GM18907 (cell line): ENCODE measurements around the gene ZNF189.

Experiments used
- ATAC-seq: cut with Tn5 transposase; IDR thresholded peaks from one replicate; pipeline ENCODE4 v1.9.1; 2021; ENCODE audit warnings: mild to moderate bottlenecking, moderate library complexity; ENCODE audit not compliant: unreplicated experiment

The ZNF189 gene

DNA sequence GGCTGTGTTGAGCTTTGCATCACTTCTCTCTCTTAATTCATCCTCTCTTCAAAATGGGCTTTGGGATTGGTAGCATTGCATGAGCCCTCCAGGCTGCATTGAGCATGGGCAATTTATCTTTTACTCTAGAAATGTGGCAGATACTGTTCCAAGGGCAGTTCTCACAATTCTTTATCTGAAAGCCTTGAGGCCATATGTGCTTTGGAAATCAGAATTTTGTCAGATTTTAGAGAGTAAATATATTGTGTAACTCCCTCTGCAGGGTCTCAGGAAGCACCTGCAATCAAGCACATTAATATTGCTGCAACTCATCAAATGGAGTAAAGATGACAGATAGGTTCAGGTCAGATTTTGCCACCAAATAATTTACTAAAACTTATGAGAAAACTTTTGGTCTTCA is 19.3 kb downstream of the ZNF189 start:
- ATAC-seq = no peak

DNA sequence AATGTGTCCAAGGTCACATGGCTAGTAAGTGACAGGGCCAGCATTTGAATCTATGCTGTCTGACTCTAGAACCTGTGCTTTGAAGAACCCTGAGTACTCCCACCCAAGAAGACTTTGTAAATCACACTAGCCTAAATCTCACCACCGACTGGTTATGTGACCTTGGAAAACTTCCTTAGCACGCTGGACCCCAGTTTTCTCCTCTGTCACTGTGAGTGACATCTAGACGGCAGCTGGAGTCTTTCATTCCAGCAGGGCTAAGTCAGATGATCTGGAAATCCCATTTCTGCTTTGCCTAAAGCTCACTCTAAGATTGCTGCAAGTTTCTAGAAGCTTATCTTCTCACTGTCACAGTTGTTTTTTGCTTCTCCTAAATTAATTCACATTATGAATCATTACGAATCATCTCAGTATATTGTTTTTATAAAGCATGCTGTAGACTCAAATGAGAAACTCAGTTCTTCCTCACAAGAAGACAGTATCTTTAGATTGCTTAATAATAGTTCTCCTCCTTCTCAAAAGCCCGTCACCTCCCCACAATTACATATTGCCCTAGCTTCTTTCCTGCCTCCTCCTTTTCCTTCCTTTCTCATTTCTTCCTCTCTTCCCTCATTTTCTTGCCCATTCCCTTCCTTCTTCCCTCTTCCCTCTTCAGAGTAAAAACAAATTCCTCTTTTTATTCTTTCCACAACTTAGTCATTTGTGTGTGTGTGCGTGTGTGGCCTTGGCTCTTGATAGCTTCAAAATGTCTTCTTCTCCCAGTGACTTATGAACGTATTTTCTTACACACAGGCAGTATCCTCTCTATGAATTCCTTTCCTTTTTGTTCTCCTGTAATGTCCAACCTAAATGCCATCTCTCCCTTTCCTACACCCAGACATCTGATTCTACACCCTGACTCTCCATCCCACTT is 20.1 kb downstream of the ZNF189 start:
- ATAC-seq = no peak

DNA sequence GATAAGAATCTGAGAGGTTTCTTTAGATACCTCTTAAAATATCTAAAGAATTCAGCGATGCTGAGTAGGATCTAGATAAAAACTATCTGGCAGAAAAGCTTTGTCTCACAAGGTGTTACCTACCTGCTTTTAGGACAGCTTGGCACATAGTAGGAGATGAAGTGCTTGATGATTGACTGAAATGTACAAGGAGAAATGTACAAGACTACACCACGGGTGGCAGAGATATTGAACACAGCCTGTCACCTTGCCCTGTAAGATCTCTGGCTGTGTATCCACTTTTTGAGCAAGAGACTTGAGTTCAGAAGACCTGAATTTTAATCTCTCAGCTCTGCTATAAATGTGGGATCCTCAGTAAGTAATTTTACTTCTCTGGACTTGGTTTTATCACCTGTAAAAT is 21.2 kb downstream of the ZNF189 start:
- ATAC-seq = no peak

DNA sequence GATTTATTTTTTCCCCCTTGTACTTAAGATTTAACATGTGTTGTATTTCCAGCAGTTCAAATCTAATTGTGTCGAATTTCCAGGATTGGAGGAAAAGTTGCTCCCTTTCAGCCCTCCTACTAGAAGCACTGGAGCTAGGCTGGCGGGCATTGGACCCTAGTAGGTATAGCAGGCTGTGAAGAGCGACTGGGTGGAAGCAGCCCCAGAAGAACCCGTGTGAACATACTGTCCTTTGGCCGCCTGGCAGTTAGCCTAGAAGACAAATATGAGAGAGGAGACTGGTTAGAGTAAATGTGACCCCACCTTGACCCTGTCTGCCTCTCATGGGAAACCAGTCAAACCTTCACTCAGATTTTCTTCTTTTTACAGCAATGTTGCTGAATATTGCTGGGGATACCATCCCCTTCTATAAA is 23.0 kb downstream of the ZNF189 start:
- ATAC-seq = no peak

DNA sequence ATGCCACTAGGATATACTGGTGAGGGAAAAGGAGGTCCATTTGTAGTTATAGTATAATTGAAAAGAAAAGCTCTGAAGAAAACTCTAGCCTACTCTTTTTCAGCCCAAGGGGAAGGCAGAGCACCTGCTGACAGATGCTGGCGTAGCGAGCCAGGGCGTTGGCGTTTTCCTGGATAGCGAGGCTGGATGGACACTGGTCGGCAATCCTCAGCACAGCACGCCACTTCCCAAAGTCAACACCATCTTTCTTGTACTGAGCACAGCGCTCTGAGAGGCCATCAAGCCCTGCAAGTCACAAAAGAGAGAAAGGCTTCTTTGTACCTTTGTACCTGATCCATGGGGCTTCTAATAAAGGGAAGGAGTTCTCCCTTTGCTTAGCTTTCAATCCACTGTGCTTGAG is 28.7 kb downstream of the ZNF189 start:
- no peak for ATAC-seq

DNA sequence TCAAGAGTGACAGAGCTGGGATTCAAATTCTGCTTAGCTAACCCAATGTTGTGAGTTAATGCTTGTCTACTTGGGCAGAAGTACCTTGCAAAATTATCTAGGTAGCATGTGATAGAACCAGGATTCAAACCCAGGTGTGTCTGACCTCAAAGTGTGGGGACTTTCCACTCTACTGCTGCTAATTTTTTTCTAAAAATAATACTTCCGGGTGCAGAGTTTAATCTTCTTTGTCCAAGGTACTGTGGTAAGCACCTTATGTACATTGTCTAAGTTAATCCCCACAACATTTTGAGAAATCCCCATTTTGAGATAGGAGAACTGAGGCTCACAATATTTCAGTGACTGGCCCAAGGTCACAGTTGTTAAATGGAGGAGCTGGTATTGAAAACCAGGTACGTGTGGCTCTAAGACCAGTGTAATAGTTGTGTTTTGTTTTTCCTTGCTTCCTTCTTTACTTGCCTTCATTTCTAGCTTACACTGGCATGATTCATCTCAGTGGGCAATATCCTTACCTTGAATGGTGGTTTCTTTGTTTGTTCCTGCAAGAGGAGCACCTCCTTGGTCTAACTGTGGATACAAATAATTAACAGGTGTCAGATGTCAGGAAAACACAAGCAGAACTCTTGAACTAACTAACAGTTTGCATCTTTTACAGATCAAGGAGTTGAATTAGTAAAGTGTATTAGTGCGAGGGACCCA is 29.5 kb downstream of the ZNF189 start:
- peak; percentile 73 for ATAC-seq

DNA sequence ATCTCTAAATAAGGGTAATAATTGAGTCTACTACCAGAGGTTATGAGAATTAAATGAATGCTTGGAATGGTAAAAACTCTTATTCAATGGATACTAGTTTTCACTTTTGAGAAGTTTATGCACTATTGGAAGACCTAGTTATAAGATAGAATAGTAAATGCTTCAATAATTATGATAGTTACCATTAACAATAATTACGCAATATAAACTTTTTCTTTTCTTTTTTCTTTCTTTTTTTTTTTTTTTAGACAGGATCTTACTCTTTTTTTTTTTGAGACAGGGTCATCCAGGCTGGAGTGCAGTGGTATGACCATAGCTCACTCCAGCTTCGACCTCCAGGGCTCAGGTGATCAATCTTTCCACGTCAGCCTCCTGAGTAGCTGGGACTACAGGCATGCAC is 30.3 kb downstream of the ZNF189 start:
- no peak for ATAC-seq

DNA sequence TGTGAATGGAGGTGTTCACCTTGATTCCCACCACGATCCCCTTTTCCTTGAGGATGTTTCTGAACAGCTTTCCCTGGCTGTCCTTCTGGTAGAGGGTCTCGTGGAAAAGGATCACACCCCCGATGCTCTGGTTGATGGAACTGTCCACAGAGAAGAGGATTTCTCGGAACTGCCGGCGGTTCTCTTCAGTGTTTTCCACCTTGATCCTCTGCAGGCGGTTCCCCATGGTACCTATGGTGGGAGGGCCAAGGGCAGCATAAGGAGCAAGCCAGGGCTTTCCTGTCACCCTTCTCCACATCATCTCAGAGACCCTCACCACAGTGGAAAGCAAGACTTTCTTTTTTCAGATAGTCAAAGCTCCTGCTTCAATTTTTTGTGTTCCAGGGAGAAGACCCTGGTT is 31.1 kb downstream of the ZNF189 start:
- ATAC-seq = no peak

DNA sequence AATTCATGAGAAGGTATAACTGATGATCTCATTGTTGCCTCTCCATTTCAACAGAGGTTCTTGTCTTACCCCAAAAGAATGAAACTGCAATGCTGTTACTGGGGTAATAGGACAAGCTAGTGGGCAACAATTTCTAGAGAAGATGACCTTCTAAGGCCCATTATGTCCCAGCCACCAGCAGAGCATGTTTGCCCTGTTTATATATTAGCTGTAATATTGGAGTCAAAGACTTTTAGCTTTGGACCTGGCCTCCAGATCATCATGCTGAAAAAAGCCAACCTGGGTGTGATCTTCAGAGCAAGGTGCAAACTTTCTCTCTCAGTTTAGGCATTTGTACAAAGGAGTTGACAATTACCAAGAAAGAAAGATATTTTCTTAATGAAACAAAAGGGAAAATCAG is 33.5 kb downstream of the ZNF189 start:
- ATAC-seq = no peak

DNA sequence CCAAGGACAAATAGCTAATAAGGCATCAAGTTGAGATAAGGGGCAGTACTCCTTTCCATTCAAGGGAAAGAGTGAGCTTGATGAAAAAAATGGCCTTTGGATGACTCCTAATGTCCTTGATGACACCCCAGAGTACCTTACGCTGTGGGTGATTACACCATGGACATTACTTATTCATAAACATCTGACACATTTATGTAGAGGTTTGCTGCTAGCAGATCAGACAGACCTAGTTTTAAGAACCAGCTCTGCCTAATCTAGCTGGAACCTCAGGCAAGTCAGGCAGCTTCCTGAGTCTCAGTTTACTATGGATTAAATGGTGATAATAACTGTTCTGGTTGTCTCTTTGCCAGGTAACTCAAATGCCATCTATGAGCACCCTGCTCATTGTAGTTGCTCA is 34.1 kb downstream of the ZNF189 start:
- no peak for ATAC-seq

DNA sequence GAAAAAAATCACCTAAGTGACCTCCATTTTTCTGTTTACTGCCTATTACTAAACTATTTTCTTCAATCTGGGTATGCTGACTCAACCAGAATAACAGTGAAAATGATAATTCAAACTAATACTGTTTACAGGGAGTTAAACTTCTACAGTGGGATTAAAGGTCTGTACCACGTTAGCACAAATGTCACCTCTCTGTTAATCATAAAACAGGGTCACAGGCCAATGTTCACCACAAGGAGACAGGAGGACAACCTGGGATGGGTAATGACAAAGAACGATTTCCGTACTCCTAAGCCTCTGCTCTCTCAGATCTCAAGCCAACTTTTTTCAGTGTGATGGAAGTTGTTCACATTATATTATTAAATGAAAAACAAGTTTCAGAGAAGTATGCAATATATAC is 34.6 kb downstream of the ZNF189 start:
- ATAC-seq = no peak

DNA sequence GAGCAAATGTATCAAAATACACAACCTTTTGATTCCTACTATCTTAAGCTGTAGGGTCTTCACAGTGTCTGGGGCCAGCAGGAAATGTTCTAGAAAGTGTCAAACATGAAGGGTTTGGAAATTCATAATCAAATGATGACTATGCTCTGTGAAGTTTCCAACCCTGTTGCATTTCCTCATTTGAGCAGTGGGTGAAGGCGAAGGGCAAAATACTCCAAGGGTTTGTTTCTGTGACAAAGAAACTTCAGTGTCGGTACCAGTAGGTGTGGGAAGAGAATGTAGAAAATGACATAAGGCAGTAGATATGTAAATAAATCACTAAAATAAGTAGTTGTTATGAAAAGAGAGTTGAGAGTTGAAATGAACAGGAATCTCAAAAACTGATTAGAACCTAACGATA is 36.3 kb downstream of the ZNF189 start:
- no peak for ATAC-seq

DNA sequence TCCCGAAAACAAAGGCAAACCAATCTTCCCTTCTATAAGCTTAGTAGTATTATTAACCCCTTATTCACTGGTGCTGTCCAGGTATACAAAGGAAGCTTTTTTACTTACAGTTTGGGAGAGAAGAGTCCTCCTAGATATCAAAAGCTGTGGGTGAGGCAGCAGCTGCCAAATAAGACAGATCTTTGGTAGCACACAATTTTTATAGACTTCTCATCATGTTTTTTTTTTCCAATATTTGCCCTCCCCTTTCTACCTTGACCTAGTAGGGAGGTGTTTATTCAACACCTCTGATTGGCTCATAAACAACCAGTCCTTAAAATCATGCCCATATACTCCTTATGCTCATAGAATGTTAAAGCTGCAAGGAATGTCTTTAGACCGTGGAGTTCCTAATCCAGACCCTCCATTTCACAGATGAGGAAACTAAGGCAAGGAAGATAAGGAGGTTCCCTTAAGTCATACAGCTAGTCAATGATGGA is 37.0 kb downstream of the ZNF189 start, which contains the start of gene ALDOB:
TSS of gene ALDOB (minus strand) at position 174 of the 479 bp plus-strand sequence. CDS start 4,887 bp downstream, outside the sequence.
- ATAC-seq = no peak

DNA sequence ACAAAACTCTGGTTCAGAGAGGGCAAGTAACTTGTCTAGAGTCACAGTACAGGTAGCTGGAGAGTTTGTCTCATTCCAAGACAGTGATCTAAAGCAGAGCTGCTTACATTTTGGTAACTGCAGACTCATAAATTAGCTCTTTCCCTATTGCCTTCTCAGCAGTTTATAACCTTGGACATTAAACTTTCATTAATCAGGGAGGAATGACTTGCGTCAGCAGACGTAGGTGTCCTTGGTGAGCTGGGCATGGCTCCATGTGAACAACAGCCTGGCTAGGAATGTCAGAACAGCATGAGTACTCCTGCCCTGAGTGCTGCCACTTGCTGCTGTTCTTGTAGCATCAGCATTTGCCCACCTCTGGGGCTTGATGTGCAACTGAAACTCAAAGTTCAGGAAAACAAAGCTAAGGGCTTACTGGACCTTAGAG is 39.2 kb downstream of the ZNF189 start:
- no peak for ATAC-seq

DNA sequence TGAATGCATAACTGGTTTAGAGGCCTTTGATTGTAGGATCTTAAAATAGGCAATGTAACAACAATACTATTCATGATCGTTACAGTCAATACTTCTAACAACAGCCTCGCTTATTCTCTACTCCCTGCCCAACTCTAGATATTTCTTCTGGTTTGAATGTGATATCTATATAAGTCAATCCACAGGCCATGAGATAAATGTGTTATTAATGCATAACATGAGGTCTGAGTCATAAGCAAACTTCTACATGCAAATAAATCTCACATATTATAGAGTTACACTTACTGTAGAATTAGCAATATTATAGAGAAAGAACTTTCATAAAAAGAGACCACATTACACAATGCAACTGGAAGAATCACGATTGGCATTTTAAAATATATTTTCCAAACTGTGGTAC is 39.9 kb downstream of the ZNF189 start:
- ATAC-seq = no peak

DNA sequence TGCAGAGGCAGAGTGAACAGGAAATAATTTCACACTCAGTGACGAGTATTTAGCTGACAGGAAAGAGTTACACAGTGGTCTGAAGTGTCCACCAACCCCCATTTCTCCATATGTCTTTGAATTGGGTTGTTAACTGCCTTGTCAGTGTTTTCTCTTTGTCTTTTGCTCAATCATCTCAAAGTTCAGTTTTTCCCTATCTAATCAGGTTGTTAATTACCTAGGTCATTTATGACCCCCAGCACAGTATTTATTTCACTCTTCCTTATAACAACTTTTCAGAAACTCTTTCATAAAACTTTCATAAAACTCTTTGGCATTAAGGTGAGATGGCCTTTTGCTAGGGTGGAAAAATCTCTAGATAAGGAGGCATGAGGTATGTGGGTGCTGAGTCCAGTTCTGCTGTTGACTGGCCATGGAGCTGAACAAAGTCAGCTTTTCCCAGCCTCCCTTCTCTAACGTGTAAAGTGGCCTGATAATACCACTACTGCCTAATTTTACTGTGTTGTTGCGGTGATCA is 42.1 kb downstream of the ZNF189 start:
- ATAC-seq = no peak

DNA sequence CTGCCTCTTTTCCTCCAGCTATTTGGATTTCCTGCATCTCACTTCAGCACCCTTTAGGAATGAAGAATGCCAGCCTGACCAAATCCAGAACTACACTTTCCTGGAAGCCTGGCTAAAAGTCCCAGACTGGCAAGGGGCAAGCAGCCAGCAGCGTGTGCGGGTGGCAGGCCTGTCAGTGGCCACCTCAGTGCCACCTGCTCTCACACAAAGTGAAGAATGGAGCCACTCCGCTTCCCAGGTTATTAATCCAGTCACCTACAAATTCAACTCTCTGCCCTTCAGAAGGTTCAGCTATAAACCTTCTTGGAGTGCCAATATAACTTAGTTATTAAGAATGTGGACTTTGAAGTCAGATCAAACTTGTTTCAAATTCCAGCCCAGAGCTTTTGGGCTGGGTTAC is 43.7 kb downstream of the ZNF189 start:
- no peak for ATAC-seq

DNA sequence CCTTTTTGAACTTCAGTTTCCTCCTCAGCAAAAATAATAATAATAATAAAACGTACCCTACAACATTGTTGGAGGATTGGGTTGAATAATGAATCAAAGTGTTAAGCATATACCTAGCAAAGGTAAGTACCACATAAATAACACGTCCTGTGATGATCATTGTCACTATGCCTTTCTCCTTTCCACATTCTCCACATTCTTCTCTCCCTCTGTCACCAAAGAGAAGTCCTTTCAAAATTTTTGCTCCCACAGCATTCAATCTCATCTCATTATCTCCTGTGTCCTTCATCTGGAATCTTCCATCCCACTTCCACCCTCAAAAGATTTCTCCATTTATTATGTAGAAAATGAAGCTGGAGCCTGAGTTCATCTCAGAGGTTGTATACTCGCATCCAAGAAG is 44.1 kb downstream of the ZNF189 start:
- no peak for ATAC-seq

DNA sequence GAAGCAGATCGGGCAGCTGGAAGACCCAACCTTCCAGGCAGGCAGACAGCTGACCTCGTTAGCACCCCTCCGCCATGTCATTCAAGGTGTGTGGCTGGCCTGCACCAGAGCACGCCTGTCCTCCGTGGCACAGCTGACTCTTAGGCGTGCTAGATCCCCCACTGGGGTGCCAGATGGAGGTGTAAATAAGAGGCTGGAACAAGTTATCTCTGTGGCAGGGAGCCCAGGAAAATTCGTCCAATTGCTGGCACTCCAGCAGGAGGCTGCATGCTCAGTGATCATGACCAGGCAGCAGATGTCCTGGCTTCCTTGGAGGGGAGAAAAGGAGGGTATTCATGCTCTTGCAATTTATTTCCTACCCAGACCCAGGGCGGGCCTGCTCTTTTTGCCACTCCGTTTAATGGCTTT is 44.7 kb downstream of the ZNF189 start:
- ATAC-seq = no peak

DNA sequence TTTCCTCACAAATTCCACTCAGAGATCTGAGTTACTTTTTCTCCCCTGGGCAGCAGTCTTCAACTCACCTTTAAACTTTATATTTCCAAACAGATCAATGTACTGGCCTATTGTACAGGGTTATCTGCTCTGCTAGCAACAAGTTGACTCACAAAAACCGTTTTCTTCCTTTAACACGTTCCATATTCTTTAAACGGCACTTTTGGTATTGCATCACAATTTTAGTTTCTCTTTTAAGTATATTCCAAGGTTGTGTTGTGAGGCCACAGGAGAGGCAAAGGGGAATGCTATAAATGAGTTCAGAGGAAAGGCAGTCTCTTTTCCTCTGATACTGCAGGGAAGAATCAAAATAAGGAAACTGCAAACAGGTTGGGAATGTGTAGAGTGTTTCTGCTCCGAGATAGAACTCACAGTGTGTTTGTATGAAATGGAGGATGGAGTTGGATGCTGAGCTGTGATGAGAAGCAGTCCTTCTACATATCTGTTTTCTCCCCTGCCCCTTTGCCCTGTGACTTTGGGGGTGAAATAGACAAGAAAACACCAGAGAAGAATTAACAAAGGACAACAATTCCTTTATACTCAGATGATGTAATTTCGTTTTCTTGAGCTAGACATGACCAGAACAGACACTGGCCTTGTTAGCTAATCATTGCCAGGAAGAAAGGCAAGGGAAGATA is 46.8 kb downstream of the ZNF189 start:
- no peak for ATAC-seq

DNA sequence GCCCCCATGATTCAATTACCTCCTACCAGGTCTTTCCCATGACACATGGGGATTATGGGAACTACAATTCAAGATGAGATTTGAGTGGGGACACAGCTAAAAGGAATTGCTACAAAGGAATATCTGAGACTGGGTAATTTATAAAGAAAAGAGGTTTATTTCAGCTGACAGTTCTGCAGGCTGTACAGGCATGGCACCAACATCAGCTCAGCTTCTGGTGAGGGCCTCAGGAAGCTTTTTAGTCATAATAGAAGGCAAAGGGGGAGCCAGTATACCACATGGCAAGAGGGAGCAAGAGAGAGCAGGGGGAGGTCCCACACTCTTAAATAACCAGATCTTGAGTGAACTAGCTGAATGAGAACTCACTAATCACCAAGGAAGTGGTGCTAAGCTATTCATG is 48.1 kb downstream of the ZNF189 start:
- ATAC-seq = no peak
